OCI-LY3 (cell line): ENCODE results near the gene ABHD12.

Experiments used
- EZH2phosphoT487 ChIP-seq: fragments of 200-600 bp; shearing (Covaris generic); IDR thresholded peaks from 2 replicates; pipeline ENCODE4 v1.6.1; 2018; ENCODE audit warnings: antibody characterized with exemption, mixed run types, low read depth
- TF ChIP-seq, protein P1 (sequence below): fragments of 200-600, 300-600 bp; sonication (generic); IDR thresholded peaks from 2 replicates; pipeline ENCODE4 v1.5.1; 2014; ENCODE audit warnings: antibody characterized with exemption, low read length, low read depth

DNA sequence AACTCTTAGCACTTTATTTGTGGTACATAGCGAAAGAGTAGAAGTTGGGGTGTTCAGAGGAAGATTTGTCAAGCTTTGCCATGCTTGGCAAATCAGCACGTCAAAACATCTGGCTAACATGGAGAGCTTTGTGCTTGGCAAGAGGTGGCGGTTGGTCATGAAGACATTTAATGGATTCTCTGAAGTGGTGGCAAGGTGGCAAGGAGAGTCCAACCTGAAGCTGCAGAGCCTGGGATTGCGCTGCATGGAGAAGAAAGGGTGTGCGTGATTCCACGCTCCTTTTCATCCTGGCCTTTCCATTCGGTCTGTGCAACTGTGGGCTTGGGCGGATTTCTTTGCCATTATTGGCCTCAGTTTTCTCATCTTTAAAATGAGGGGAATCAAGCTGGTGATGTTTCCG is 139.6 kb downstream of the ABHD12 start:
- TF ChIP-seq, protein P1, sequence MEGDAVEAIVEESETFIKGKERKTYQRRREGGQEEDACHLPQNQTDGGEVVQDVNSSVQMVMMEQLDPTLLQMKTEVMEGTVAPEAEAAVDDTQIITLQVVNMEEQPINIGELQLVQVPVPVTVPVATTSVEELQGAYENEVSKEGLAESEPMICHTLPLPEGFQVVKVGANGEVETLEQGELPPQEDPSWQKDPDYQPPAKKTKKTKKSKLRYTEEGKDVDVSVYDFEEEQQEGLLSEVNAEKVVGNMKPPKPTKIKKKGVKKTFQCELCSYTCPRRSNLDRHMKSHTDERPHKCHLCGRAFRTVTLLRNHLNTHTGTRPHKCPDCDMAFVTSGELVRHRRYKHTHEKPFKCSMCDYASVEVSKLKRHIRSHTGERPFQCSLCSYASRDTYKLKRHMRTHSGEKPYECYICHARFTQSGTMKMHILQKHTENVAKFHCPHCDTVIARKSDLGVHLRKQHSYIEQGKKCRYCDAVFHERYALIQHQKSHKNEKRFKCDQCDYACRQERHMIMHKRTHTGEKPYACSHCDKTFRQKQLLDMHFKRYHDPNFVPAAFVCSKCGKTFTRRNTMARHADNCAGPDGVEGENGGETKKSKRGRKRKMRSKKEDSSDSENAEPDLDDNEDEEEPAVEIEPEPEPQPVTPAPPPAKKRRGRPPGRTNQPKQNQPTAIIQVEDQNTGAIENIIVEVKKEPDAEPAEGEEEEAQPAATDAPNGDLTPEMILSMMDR, result no peak
- no peak for TF ChIP-seq EZH2phosphoT487
